NCI-H345 treated with DMSO at 0.1 percent for 48 hours (cell line): Measurements from ENCODE around the gene ISY1.
A peak's percentile ranks its signal among the peaks of the same experiment; 100 is the strongest.
"Not testable (repeated sequence)": the region's sequence is repeated elsewhere in the genome, so short reads cannot be mapped to it uniquely, and the experiment has no call there.

ENCODE experiments used
- DNase-seq: peaks from one replicate; lab custom pipeline; 2025; ENCODE audit not compliant: unreplicated experiment; lab: John Stamatoyannopoulos, UW

Gene ISY1

GRCh38 chr3:129160891-129161859 lies at the start of gene ISY1:
TSS of gene ISY1 (minus strand) at chr3:129161063. CDS start at chr3:129160975, 88 bp downstream.
- DNase-seq, result peak; percentile 75

GRCh38 chr3:129207479-129207878 lies 46.6 kb upstream of the ISY1 start:
- DNase-seq, result no peak

GRCh38 chr3:129205109-129205832 lies 44.4 kb upstream of the ISY1 start:
- DNase-seq, result no peak

GRCh38 chr3:129204473-129204872 lies 43.6 kb upstream of the ISY1 start:
- no peak for DNase-seq

GRCh38 chr3:129199366-129199765 lies 38.5 kb upstream of the ISY1 start:
- no peak for DNase-seq

- DNase-seq, result no peak
These were observed 36.5 kb upstream of the ISY1 start for GRCh38 chr3:129197321-129197720.

- no peak for DNase-seq
These were observed 35.7 kb upstream of the ISY1 start for GRCh38 chr3:129196601-129197000.

- DNase-seq, result no peak
These were observed 34.9 kb upstream of the ISY1 start for GRCh38 chr3:129195731-129196256.

- not testable (repeated sequence) for DNase-seq
These were observed 28.9 kb upstream of the ISY1 start for GRCh38 chr3:129189793-129190192.

GRCh38 chr3:129187857-129188256 lies 27.0 kb upstream of the ISY1 start:
- no peak for DNase-seq

GRCh38 chr3:129185783-129186182 lies 24.9 kb upstream of the ISY1 start:
- no peak for DNase-seq

- not testable (repeated sequence) for DNase-seq
These were observed 24.1 kb upstream of the ISY1 start for GRCh38 chr3:129184784-129185542.

- DNase-seq, result no peak
These were observed 23.5 kb upstream of the ISY1 start for GRCh38 chr3:129184396-129184657.

- DNase-seq, result peak; percentile 57
These were observed 22.9 kb upstream of the ISY1 start, which contains the start of gene CNBP for GRCh38 chr3:129183569-129184395. TSS of gene CNBP (minus strand) at chr3:129183896. CDS start at chr3:129171757, 12,139 bp downstream.

- no peak for DNase-seq
These were observed 21.7 kb upstream of the ISY1 start for GRCh38 chr3:129182390-129183185.

GRCh38 chr3:129181819-129182218 lies 21.0 kb upstream of the ISY1 start:
- DNase-seq, result no peak

- DNase-seq, result no peak
These were observed 19.6 kb upstream of the ISY1 start for GRCh38 chr3:129180461-129180860.

GRCh38 chr3:129176051-129176450 lies 15.2 kb upstream of the ISY1 start:
- DNase-seq, result no peak

- no peak for DNase-seq
These were observed 12.9 kb upstream of the ISY1 start for GRCh38 chr3:129173725-129174124.
